ENCODE results near the gene RIC8A.

RIC8A gene

DNA sequence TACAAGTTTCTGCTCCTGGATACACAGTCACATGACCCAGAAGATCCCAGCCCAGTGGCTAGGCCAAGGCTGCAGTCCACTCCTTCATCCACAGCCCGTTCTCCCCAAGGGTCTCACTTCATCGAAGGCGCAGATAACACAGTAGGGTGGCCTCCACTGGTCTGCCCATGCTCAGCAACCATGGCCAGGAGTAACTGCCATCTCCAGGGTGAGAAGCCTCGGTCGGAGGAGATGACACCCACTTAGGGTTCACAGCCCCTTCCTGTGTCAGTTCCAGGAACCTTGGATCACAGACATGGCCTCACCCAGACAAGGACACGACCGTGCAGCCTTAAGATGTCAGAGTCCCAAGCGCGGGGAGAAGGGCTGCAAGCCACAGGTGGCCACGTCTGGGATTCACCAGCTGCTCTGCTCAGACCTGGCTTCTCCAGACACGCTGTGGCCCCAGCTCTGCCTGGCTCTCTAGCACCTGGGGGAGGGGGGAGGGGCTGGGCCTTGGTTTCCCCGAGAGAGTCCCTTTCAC, 2.9 kb upstream of the RIC8A start:
- no peak for DNase-seq (ENCODE audit: low read depth)

DNA sequence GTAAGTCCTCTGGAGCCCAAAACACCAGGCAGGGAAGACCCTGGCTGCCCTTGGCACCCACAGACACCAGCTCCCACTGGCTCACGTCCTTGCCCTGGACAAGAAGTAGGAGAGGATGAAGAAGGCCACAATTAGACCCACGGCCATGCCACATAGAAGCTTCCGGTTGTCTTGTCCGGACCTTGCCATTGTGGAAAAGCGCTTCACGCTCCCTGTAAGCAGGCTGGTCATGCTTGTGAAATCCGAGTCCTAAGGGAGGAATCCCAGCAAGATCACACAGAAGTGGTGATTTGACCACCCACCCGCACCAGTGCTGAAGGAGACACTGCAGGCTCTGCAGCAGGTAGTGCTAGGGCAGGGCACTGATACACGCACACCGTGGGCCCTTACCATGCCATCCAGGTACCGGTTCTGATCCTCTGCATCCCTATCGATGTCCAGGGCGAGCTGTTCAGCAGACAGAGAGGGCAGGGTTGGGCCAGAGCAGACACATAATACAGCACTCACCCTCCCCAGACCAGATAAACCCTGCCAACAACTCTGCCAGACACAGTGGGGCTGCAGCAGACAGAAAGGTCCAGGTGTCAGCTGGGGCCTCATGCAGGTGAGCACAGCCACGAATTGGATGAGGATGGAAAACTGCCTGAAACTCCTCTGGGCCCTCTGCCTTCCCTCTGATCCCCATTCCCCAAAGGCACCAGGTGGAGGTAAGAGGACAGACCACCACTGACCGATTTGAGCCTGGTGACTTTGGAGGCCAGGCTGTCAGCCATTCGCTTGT, 2.1 kb upstream of the RIC8A start:
- DNase-seq (ENCODE audit: low read depth): no peak

DNA sequence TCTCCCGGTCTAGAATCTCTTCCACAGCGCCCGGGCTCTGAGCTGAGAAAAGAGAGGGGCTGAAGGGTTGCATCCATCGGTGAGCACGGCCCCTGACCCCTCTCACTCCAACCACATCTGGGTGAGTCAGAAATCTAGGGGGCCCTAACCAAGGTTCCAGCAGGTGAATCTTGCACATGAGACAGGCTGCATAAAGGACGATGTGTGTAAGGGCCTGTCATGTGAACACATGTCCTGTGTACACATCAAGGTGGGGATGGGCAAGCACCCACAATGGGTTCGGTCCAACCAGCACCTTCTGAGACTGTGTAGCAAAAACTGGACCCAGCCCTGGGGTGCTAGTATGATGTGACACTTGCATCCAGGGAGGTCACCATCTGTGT, 1.5 kb upstream of the RIC8A start:
- no peak for DNase-seq (ENCODE audit: low read depth)

DNA sequence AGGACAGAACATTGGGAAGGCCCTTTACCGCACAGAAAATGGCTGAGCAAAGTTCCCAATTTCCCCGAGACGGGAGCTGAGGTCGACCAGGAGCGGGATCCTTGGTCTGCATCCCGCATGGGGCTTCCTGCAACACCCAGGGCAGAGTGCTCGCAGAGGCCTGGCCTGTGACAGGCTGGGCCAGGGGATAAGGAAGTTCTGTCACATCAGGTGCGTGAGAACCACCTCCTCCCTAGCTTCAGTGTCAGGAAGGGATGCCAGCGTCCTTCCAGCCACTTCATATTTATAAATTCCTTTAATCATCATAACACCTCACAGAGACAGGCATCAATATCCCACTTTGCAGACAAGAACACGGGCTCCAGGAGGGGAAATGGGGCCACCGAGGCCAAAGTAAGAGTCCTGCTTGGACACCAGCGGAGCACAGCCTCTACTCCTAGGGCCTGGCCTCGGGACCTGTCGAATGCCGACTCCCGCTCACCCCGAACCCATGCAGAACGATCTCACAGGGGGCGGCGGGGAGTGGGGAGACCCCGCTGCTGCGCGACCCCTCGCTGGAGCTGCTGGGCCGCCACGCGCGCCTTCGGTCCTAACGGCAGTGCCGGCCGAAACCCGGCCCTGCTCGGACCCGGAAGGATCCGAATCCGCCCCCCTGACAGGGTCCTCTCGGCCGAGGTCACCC, 841 bp upstream of the RIC8A start:
- no peak for DNase-seq (ENCODE audit: low read depth)

DNA sequence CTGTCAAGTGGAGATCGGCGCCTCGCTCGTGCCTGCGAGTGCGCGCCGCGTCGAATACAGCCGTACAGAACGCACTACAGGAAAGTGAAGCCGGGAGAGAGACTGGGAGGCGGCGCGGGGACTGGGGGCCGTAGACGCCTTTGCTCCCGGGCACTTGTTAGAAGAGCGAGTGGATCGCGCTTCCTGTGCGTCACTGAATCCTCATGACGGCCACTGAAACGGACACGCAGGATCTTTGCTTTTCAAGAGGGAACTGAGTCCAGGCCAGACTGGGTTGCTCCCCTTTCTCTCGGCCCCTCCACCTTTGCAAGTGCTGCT, 314 bp downstream of the RIC8A start:
- no peak for DNase-seq (ENCODE audit: low read depth)

DNA sequence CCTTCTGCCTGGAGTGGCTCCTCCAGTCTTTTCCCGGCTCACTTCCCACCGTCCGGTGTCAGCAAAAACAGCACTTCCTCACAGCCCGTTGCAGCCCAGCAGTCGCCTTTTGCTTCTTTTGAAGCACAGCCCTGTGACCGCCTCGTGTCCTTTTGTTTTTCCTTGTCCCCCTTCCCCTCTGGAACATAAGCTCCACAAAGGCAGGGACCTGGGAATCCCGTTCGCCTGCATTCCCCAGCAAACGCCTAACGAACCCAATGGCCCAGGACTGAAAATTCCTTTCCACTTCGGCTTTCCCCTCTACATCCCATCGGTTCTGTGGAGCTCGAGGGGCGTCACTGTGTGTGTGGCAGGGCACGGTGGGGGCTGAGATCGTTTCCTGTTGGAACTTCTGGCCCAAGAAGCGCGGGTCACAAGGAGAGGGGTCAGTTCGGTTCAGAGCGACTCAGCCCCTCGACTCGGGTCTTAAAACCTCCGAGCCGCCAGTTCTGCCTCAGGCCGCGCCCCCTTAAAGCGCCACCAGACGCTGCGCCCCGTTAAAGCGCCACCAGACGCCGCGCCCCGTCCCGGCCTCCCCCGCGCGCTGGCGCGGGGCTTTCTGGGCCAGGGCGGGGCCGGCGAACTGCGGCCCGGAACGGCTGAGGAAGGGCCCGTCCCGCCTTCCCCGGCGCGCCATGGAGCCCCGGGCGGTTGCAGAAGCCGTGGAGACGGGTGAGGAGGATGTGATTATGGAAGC, 841 bp downstream of the RIC8A start:
- peak; percentile 57 for DNase-seq (ENCODE audit: low read depth)

DNA sequence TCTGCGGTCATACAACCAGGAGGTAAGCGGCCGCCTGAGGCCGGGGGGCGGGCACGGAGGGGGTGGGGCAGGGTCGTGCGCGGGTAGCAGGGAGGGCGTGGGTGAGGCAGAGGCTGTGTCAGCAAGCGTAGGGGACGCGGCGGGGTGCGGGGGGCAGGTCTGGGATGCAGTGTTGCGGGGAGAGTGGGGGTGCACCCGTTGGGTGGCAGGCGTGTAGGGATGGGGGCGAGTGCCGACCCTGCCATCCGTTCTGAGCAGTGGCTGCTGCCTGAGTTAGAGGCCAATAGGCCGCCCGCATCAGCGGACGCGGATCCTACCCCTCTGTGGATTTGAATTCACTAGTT, 1.4 kb downstream of the RIC8A start:
- no peak for DNase-seq (ENCODE audit: low read depth)

DNA sequence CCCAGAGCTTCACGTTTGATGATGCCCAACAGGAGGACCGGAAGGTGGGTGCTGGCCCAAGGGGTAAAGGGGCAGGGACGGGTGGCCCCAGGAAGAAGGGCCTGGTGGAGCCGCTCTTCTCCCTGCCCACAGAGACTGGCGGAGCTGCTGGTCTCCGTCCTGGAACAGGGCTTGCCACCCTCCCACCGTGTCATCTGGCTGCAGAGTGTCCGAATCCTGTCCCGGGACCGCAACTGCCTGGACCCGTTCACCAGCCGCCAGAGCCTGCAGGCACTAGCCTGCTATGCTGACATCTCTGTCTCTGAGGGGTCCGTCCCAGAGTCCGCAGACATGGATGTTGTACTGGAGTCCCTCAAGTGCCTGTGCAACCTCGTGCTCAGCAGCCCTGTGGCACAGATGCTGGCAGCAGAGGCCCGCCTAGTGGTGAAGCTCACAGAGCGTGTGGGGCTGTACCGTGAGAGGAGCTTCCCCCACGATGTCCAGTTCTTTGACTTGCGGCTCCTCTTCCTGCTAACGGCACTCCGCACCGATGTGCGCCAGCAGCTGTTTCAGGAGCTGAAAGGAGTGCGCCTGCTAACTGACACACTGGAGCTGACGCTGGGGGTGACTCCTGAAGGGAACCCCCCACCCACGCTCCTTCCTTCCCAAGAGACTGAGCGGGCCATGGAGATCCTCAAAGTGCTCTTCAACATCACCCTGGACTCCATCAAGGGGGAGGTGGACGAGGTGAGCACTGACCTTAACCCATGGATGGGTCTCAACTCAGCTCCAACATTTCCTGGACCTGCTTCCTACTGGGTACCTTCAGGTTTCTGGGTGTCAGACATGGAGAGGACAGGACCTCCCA, 2.0 kb downstream of the RIC8A start:
- DNase-seq (ENCODE audit: low read depth): no peak

DNA sequence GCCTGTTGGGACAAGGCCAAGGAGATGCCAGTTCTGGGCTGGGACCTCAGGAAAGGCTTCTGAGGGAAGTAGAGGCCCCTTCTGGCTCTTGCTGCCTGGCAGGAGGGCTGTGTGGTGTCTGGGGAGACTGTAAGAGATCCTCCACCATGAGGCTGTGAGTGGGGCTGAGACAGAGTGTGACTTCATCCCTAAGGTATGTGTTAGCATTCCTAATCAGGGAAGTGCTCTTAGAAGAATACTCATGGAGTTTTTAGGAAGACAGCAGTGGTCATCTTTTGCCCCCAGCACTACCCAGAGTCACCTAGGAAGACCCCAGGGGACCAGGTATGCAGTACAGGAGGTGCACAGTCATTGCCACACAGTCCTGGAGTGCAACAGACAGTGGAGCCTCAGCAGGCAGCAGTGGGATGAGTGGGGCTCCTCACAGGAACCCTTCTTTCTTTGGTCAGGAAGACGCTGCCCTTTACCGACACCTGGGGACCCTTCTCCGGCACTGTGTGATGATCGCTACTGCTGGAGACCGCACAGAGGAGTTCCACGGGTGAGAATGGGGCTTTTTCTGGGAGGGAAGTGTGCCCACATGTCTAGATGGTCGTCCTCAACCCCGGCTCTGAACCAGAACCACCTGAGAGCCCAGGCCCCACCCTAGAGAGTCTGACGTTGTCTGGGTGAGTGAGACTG, 2.8 kb downstream of the RIC8A start:
- no peak for DNase-seq (ENCODE audit: low read depth)

DNA sequence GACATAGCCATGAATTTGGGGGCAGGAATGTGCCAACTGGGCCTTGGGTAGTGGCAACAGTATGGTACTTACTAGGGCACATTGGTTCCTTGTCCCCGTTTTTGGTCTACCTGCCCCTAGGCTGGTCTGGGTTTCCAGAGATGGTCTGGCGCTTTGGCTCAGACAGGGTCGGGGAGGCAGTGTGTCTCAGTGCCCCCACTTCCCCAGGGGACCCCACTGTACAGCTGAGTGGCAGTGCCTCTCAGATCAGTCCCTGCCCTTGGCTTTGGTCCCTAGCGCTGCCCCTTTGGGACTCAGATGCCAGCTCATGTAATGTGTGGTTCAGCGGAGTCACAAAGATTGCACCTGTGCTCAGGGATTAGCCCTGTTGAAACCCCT, 3.3 kb downstream of the RIC8A start:
- no peak for DNase-seq (ENCODE audit: low read depth)

DNA sequence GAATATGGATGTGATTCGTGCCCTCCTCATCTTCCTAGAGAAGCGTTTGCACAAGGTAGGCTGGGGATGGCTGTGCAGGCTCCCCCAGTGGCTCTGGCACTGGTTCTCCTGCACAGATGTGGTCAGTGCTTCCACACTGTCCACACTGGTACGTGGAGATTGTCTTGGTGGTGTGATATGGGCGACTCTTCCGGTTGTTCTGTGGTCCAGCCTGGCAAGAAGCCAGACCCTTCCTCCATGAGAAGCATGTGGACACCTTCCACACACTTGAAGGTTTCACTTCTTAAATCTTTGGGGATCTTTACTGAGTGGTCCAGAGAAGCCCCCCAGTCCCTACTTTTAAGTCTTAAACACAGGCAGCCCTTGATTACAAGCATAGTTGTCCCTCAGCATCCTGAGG, 3.8 kb downstream of the RIC8A start:
- no peak for DNase-seq (ENCODE audit: low read depth)

DNA sequence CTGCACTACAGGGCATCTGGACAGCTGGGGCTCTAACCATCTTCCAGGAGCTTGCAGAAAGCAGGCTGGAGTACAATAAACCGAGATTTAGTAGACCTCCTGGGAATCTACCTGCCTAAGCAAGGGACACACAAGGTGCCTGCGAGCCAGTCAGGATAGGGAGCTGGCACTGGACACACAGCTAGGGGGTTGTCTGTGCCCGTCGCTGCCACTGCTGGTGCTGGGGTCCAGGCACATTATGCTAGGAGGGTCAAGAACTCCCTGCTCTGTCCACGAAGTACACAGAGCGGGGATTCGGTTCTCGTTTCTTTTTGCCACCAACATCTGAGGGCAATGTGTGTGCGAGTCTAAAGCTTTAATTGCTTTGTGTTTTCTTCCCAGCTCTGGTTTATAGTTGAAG, 4.2 kb downstream of the RIC8A start:
- DNase-seq (ENCODE audit: low read depth): no peak

DNA sequence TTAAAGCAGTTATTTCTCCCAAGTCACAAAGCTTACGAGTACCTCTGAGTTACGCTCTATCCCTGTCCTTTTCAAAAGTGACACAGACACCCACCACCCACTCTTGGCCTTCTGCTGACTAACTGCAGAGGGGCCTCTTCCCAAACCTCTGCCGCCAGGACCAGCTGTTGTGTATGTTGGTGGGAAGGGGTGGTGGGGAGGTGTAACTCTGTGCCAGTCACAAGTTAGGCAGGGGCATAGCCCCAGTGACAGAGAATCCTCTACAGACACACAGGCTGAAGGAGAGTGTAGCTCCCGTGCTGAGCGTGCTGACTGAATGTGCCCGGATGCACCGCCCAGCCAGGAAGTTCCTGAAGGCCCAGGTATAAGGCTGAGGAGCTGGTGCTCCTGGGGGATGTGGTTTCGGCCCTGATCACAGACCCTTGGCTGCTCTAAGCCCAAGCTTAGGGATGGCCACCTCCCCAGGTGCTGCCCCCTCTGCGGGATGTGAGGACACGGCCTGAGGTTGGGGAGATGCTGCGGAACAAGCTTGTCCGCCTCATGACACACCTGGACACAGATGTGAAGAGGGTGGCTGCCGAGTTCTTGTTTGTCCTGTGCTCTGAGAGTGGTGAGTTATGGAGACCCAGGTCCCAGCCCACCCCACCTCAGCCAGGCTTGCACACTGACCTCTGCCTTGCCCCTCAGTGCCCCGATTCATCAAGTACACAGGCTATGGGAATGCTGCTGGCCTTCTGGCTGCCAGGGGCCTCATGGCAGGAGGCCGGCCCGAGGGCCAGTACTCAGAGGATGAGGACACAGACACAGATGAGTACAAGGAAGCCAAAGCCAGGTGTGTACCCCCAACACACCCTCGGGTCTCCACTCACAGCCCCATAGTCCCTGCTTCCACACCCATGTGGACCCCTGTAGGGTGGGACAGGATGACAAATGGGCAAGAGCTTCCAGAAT, 4.9 kb downstream of the RIC8A start:
- no peak for DNase-seq (ENCODE audit: low read depth)

DNA sequence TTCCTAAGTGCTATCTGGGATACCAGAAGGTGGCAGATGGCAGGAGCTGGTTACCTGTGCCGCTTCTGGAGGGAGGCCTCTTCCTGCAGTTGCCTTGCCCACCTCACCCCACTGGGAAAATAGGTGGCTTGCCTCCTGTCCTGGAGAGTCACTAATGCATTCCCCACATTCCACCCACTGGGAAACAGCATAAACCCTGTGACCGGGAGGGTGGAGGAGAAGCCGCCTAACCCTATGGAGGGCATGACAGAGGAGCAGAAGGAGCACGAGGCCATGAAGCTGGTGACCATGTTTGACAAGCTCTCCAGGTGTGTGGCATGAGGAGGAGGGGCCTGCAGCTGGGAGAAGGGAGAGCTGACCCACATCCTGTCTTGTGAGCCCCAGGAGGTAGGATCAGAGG, 5.6 kb downstream of the RIC8A start:
- DNase-seq (ENCODE audit: low read depth): no peak

DNA sequence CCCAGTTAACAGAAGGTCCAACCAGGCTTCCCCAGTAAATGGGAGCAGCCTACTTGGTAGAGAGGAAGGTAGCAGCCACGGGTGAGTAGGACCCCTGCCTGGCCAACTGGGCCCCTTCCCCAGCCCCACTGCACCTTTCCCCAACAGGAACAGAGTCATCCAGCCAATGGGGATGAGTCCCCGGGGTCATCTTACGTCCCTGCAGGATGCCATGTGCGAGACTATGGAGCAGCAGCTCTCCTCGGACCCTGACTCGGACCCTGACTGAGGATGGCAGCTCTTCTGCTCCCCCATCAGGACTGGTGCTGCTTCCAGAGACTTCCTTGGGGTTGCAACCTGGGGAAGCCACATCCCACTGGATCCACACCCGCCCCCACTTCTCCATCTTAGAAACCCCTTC, 6.6 kb downstream of the RIC8A start:
- no peak for DNase-seq (ENCODE audit: low read depth)

DNA sequence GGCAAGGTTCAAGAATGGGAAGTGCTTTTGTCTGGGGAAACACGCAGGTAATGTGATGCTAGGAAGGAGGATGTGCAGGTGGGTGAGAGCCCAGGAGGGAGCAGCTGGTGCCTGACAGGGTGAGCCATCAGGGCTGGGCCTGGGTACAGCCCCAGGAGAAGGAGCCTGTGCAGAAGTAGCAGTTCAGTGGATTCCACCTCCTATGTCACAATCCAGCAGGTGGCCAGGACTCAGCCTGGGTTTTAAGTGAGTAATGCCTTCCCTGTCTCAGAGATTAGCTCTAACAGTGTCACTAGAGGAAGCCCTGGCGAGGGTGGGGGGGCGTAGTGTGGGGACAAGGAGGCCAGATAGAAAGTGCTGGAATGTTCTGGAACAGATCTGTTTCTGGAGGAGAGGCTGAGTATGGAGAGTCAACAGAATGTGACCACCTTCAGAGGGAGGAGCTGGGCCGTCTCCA, 8.1 kb downstream of the RIC8A start:
- DNase-seq (ENCODE audit: low read depth): no peak

DNA sequence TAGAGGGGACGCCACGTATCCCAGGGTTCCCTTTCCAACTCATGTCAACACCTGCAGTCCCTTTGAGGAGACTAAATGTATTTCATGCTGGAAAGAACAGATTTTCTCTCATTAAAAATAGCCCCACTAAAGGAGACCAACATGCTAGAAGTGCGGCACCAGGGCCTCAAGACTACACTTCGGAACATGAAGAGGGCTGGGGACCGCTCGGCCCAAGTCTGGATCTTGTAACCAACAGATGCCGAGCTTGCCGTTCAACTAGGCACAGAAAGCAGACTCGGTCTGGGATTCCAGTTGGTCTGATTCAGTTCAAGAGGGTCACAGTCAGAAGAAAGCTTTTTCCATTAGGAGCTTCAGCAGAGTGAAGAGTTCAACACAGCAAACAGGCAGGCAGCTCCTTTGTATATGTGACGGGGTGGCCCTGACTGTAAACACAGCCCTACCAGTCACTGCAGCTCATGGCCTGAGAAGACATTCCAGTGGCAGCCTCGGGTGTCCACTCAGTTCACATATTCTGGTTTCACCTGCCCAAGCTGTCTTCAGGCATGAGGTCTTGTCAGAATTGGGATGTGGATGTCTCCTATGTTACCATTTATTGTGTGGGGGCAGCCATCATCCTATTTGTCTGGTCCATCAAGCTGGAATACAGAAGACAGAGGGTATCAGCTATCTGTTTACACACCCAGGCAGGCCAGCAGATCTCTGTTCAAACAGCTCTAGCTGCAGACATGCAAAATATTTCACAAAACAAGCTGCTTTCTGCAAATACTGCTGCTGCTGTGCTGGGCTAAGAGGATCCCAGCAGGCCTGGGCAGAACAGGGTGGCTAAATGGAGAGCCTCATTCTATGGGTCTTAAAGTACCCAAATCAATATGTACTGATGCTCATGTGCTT, 8.8 kb downstream of the RIC8A start:
- no peak for DNase-seq (ENCODE audit: low read depth)

DNA sequence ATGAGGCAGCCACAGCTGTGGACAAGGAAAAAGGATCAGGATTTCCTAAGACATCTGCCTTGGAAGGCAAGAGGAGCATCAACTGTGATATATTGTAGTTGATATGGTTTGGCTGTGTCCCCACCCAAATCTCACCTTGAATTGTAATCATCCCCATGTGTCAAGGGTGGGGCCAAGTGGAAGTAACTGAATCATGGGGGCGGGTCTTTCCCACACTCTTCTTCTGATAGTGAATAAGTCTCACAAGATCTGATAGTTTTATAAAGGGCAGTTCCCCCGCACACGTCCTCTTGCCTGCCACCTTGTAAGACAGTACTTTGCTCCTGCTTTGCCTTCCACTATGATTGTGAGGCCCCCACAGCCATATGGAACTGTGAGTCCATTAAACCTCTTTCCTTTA, 10.2 kb downstream of the RIC8A start:
- DNase-seq (ENCODE audit: low read depth): no peak

DNA sequence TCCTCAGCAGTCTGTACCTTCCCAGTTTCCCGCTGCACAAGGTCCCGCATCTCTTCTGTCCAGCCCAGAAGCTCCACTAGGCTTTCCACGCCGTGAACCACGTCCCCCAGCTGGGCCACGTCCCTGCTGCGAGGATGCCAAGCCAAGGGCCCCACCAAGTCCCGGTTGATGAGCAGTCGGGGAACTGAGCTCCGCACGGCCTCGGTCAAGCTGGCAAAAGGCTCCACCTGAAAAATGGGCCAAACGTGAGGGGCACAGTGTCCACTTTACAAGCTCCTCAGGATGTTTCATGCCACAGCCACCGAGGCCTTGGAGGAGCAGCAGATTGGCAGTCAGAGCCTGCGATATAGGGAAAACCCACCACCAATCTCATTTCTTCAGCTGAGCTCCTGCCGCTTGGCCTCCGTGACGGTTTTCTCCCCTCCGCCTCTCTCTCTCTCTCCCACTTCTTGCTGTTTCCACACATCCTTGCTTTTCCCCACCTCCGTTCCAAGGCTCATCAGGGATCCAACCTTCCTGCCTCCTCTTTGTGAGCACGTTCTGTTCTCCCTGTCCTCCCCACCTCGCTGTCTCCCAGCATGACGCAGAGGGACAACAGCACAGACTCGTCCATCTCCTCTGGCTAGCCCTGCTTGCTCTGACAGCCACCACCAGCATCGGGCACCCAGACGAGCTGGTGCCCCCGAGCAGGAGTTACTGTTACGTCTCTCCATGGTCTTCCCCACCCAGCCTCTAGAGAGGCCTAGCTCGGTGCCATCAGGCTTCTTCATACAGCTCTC, 11.5 kb downstream of the RIC8A start:
- DNase-seq (ENCODE audit: low read depth): no peak

All from stimulated activated CD8-positive, alpha-beta memory T cell treated with anti-CD3 and anti-CD28 coated beads, Interleukin-15, amount 100 ng/mL, for 24 hours (primary cell).